Measurements from ENCODE around the gene SOX13. TPM values are rescaled to one million over a fixed set of nuclear protein-coding genes. Genes with fewer than 3 reads are reported as not detected.
A peak's percentile ranks its signal among the peaks of the same experiment; 100 is the strongest.

The SOX13 gene
- total RNA-seq (2021) (139 to 171 TPM (median 148 TPM) in 3 replicates), Bru-seq, nascent RNA (percentile 85 among the genes with signal in this experiment)
- long read RNA-seq, experiment 1, transcript SOX13-203 (14 exons, 3,587 nt): major isoform, 76 of 239 reads
- long read RNA-seq, experiment 1, partial matches to known transcripts: 53 of 239 reads
- long read RNA-seq, experiment 1, other reads (novel, unspliced or antisense): 108 of 239 reads
- long read RNA-seq, experiment 2, transcript SOX13-203 (14 exons, 3,587 nt): major isoform, 9 of 116 reads
- long read RNA-seq, experiment 2, partial matches to known transcripts: 63 of 116 reads
- long read RNA-seq, experiment 2, other reads (novel, unspliced or antisense): 42 of 116 reads
- long read RNA-seq, experiment 3, partial matches to known transcripts: 0 of 2 reads
- long read RNA-seq, experiment 3, other reads (novel, unspliced or antisense): 2 of 2 reads

DNA sequence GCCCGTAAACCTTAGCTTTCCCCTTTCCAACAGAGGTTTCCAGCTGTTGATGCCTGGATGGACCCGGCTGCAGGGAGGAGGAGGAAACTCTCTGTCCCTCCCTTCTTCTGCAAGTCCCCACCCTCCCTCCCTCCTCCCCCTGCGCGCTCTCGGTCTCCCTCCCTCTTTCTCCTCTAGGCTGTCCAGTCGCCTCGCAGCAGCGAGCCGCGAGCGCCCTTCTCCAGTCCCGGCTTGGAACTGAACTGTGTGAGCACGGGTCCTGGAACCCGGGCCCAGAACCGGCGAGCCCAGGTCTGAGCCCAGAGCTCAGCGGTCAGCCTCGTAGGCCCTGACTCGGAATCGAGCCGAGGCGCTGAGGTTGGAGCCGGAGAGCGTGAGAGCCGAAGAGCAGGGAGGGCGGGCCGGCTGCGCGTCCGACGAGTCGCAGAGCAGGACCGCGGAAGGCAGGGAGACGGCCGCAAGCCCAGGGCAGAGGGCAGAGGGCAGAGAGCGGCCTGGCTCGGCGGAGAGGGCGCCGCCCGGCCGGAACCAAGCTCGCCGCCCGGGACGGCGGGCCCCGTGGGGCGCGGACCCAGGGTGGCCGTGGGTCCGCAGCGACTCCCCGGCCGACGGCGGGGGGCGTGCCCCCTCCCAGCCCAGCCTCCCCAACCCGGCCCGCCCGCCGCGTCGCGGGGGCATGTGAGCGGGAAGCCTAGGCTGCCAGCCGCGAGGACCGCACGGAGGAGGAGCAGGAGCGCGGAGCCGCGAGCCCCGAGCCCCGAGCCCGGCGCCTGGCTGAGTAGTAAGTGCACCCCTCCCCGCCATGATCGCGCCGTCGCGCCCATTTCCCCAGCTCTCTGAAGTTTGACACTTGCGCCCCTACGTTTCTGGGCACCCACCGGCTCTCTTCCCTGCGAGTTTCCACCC, at the start of gene SOX13:
Gene SOX13 (plus strand): TSS at position 185 of the 906 bp plus-strand sequence. CDS start 39,801 bp downstream, outside the sequence.
- Mint-ChIP-seq H3K27me3 (ENCODE audit: low read depth) (peaks cover 2% of the 10 kb centered on the region), H3K9me3 (peaks cover 6% of the 10 kb centered on the region), H3K27ac (peak within 1 kb of the TSS; percentile 98), H3K36me3 (peaks cover 3% of the 10 kb centered on the region), H3K4me1 (peaks cover 56% of the 10 kb centered on the region), H3K4me3 (peak within 1 kb of the TSS; percentile 99)
- ChIA-PET CTCF (interaction anchor here (0.6 to 1.7 kb wide), 10 partner anchors 11 to 1033 kb away, joined by 3 to 20 read pairs (median 5); no protein-coding TSS in a partner anchor), POLR2A (interaction anchor here (0.7 to 1.7 kb wide), 15 partner anchors 11 to 202 kb away, joined by 3 to 14 read pairs (median 3); no protein-coding TSS in a partner anchor)
- ATAC-seq: peak; percentile 78
- peak; percentile 84 for DNase-seq (ENCODE audit: low spot score)
- TF ChIP-seq TCF7 (CRISPR knock-in tag; IDR thresholded peaks at IDR 0.05; ENCODE audit: low read depth) (no peak), KAT7 (CRISPR knock-in tag; IDR thresholded peaks at IDR 0.05; ENCODE audit: borderline replicate concordance) (peak; percentile 90; the same call in 1 of the 2 replicates), ETV6 (CRISPR knock-in tag; IDR thresholded peaks at IDR 0.05) (0 out of 2 replicates have a peak, but pooled peaks have one; percentile 55), SMAD3 (CRISPR knock-in tag; IDR thresholded peaks at IDR 0.05; ENCODE audit: borderline replicate concordance) (no peak), SP1 (CRISPR knock-in tag; conservative IDR thresholded peaks at IDR 0.05) (no peak), ZNF396 (CRISPR knock-in tag; IDR thresholded peaks at IDR 0.05; ENCODE audit: borderline replicate concordance) (no peak), NR2C2 (CRISPR knock-in tag; IDR thresholded peaks at IDR 0.05) (peak; percentile 55; the same call in 1 of the 2 replicates), GABPB1 (CRISPR knock-in tag; IDR thresholded peaks at IDR 0.05) (peak; percentile 60; the same call in 1 of the 2 replicates), ZNF138 (CRISPR knock-in tag; conservative IDR thresholded peaks at IDR 0.05) (0 out of 2 replicates have a peak, but pooled peaks have one; percentile 8), CBFB (CRISPR knock-in tag; IDR thresholded peaks at IDR 0.05; ENCODE audit: low read depth) (0 out of 2 replicates have a peak, but pooled peaks have one; percentile 44)
- TF ChIP-seq, protein P1, sequence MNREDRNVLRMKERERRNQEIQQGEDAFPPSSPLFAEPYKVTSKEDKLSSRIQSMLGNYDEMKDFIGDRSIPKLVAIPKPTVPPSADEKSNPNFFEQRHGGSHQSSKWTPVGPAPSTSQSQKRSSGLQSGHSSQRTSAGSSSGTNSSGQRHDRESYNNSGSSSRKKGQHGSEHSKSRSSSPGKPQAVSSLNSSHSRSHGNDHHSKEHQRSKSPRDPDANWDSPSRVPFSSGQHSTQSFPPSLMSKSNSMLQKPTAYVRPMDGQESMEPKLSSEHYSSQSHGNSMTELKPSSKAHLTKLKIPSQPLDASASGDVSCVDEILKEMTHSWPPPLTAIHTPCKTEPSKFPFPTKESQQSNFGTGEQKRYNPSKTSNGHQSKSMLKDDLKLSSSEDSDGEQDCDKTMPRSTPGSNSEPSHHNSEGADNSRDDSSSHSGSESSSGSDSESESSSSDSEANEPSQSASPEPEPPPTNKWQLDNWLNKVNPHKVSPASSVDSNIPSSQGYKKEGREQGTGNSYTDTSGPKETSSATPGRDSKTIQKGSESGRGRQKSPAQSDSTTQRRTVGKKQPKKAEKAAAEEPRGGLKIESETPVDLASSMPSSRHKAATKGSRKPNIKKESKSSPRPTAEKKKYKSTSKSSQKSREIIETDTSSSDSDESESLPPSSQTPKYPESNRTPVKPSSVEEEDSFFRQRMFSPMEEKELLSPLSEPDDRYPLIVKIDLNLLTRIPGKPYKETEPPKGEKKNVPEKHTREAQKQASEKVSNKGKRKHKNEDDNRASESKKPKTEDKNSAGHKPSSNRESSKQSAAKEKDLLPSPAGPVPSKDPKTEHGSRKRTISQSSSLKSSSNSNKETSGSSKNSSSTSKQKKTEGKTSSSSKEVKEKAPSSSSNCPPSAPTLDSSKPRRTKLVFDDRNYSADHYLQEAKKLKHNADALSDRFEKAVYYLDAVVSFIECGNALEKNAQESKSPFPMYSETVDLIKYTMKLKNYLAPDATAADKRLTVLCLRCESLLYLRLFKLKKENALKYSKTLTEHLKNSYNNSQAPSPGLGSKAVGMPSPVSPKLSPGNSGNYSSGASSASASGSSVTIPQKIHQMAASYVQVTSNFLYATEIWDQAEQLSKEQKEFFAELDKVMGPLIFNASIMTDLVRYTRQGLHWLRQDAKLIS (CRISPR knock-in tag; IDR thresholded peaks at IDR 0.05; ENCODE audit: borderline replicate concordance): peak; percentile 84
- TF ChIP-seq, protein P2, sequence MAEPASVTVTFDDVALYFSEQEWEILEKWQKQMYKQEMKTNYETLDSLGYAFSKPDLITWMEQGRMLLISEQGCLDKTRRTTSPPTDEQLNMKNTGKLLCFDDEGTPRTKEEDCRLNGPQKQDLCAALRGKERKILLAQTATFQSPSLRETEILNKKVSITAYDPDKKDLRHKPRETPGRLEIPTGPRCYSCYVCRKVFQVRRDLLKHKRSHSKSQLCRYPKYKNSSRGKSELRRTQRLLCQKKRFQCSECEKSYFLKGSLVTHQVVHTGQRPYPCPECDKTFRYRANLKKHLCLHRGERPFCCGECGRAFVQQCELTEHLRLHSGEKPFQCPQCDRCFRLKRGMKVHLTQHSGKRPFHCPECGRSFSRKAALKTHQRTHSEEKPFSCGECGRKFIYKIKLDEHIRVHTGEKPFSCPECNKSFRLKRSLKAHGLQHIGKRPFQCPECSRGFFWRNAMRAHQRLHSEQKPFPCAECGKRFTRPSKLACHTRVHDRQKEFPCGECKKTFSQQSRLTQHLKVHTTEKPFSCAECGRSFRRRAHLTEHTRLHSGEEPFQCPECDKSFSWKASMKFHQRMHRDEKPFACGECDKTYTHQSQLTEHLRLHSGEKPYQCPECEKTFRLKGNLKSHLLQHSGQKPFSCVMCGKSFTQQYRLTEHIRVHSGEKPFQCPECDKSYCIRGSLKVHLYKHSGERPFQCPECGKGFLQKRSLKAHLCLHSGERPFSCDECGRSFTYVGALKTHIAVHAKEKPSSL (CRISPR knock-in tag; conservative IDR thresholded peaks at IDR 0.05): no peak
- TF ChIP-seq, protein P3, sequence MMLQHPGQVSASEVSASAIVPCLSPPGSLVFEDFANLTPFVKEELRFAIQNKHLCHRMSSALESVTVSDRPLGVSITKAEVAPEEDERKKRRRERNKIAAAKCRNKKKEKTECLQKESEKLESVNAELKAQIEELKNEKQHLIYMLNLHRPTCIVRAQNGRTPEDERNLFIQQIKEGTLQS (CRISPR knock-in tag; conservative IDR thresholded peaks at IDR 0.05): no peak
- TF ChIP-seq, protein P4, sequence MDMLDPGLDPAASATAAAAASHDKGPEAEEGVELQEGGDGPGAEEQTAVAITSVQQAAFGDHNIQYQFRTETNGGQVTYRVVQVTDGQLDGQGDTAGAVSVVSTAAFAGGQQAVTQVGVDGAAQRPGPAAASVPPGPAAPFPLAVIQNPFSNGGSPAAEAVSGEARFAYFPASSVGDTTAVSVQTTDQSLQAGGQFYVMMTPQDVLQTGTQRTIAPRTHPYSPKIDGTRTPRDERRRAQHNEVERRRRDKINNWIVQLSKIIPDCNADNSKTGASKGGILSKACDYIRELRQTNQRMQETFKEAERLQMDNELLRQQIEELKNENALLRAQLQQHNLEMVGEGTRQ (CRISPR knock-in tag; IDR thresholded peaks at IDR 0.05): no peak
- TF ChIP-seq, protein P5, sequence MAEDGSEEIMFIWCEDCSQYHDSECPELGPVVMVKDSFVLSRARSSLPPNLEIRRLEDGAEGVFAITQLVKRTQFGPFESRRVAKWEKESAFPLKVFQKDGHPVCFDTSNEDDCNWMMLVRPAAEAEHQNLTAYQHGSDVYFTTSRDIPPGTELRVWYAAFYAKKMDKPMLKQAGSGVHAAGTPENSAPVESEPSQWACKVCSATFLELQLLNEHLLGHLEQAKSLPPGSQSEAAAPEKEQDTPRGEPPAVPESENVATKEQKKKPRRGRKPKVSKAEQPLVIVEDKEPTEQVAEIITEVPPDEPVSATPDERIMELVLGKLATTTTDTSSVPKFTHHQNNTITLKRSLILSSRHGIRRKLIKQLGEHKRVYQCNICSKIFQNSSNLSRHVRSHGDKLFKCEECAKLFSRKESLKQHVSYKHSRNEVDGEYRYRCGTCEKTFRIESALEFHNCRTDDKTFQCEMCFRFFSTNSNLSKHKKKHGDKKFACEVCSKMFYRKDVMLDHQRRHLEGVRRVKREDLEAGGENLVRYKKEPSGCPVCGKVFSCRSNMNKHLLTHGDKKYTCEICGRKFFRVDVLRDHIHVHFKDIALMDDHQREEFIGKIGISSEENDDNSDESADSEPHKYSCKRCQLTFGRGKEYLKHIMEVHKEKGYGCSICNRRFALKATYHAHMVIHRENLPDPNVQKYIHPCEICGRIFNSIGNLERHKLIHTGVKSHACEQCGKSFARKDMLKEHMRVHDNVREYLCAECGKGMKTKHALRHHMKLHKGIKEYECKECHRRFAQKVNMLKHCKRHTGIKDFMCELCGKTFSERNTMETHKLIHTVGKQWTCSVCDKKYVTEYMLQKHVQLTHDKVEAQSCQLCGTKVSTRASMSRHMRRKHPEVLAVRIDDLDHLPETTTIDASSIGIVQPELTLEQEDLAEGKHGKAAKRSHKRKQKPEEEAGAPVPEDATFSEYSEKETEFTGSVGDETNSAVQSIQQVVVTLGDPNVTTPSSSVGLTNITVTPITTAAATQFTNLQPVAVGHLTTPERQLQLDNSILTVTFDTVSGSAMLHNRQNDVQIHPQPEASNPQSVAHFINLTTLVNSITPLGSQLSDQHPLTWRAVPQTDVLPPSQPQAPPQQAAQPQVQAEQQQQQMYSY (CRISPR knock-in tag; IDR thresholded peaks at IDR 0.05): no peak
- TF ChIP-seq, protein P6, sequence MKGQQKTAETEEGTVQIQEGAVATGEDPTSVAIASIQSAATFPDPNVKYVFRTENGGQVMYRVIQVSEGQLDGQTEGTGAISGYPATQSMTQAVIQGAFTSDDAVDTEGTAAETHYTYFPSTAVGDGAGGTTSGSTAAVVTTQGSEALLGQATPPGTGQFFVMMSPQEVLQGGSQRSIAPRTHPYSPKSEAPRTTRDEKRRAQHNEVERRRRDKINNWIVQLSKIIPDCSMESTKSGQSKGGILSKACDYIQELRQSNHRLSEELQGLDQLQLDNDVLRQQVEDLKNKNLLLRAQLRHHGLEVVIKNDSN (CRISPR knock-in tag; IDR thresholded peaks at IDR 0.05): no peak
- TF ChIP-seq, protein P7, sequence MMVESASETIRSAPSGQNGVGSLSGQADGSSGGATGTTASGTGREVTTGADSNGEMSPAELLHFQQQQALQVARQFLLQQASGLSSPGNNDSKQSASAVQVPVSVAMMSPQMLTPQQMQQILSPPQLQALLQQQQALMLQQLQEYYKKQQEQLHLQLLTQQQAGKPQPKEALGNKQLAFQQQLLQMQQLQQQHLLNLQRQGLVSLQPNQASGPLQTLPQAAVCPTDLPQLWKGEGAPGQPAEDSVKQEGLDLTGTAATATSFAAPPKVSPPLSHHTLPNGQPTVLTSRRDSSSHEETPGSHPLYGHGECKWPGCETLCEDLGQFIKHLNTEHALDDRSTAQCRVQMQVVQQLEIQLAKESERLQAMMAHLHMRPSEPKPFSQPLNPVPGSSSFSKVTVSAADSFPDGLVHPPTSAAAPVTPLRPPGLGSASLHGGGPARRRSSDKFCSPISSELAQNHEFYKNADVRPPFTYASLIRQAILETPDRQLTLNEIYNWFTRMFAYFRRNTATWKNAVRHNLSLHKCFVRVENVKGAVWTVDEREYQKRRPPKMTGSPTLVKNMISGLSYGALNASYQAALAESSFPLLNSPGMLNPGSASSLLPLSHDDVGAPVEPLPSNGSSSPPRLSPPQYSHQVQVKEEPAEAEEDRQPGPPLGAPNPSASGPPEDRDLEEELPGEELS (CRISPR knock-in tag; IDR thresholded peaks at IDR 0.05): no peak; the same call in none of the 2 replicates
- TF ChIP-seq, protein P8, sequence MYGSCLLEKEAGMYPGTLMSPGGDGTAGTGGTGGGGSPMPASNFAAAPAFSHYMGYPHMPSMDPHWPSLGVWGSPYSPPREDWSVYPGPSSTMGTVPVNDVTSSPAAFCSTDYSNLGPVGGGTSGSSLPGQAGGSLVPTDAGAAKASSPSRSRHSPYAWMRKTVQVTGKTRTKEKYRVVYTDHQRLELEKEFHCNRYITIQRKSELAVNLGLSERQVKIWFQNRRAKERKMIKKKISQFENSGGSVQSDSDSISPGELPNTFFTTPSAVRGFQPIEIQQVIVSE (CRISPR knock-in tag; IDR thresholded peaks at IDR 0.05; ENCODE audit: borderline replicate concordance): no peak

All from WTC11 (cell line).